AG08396 (cell line): ENCODE data around the gene CCSER1.

Experiments
- DNase-seq: peaks from one replicate; pipeline ENCODE4 v3.0.0; 2012; ENCODE audit warnings: low spot score, mixed read lengths

Gene CCSER1

GRCh38 chr4:90958256-90958895, 831.2 kb downstream of the CCSER1 start:
- DNase-seq, result peak; percentile 2

- no peak for DNase-seq
These were observed 833.2 kb downstream of the CCSER1 start for GRCh38 chr4:90960433-90960832.

GRCh38 chr4:90960840-90961239, 833.6 kb downstream of the CCSER1 start:
- no peak for DNase-seq

GRCh38 chr4:90970021-90970420, 842.8 kb downstream of the CCSER1 start:
- no peak for DNase-seq

DNA sequence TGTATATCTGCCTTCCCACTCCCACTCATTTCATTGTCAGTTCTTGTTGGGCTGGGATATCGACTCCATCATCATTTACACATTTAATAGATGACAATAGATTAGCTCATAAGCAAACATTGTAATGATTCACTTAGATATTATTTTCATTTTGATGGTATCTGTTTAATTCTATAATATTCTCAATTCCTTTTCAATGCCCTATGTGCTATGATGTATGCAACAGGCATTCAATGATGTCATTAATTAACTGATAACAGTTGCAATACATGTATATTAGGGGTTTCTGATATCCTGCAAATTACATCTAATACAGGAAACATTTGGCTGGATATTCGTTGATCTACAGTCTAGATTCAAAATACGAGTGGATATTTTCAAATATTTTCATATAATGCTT, 850.5 kb downstream of the CCSER1 start:
- no peak for DNase-seq

- no peak for DNase-seq
These were observed 852.4 kb downstream of the CCSER1 start for GRCh38 chr4:90979556-90979955.

DNA sequence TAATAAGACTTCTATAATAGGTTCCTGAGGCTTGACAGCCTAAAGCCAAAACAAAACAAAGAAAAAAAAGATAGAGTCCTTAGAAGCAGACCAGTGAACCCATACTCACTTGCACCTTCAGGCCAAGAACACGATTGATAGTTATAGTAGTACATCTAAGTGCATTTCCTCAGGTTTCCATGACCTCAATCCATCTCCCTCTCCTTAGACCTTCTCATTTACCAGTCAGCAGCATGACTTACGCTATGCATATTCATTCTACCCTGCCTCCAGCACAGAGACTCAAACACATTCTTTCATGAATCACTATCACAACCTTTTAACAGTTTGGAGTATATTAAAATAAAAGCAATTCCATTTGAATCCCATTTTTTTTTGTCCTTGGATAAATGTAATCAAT, 855.6 kb downstream of the CCSER1 start:
- no peak for DNase-seq

- no peak for DNase-seq
These were observed 863.1 kb downstream of the CCSER1 start for GRCh38 chr4:90990284-90990683.

- no peak for DNase-seq
These were observed 865.0 kb downstream of the CCSER1 start for GRCh38 chr4:90992213-90992612.

- no peak for DNase-seq
These were observed 867.8 kb downstream of the CCSER1 start for GRCh38 chr4:90994851-90995574.

DNA sequence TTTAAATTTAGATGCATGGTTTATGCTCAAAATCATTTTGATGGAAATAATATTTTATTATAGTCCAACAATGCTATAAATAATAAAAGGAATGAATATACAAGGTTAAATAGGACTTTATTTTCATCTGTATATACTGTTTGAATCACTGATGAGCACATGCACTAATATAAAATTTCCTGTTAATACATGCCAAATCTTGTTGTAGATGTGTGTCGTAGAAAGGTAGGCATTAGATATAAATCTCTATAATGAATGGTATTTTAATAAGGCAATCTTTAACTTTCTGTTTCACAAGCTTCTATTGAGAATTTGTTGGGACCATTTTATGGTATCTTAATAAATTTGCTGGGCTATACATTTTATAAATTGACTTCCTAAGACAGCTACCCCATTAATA, 868.8 kb downstream of the CCSER1 start:
- DNase-seq, result no peak

DNA sequence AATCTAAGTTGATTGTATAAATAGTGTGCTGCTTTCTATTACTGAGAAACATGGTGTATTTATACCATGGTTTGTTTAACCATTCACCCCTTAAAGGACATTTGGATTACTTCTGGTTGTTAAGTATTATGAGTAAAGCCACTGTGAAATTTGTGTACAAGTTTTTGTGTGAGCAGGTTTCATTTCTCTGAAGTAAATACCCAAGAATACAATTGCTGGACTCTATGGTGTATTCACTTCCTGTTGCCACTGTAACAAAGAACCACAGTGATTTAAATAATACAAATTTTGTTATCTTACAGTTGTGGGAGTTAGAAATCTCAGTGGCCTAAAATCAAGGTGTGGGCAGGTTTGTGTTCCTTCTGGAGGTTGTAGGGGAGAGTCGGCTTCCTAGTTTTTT, 869.6 kb downstream of the CCSER1 start:
- no peak for DNase-seq

DNA sequence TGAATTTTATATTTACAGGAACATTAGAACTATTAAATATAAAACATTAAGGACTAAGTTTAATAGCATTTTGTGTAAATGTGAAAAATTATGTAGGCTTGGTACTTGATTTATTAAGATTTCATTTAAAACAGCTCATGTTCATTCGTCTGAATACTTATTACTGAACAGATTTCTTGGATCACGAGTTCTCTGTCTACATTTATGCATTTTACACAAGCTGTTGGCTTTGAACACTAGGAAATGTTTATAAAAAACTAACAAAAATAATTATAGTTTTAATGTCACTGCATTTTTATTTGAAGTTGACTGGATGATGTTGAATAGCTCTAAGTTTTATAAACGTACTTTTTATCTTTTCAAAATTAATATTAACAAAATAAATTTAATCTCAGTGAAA, 888.7 kb downstream of the CCSER1 start:
- no peak for DNase-seq

DNA sequence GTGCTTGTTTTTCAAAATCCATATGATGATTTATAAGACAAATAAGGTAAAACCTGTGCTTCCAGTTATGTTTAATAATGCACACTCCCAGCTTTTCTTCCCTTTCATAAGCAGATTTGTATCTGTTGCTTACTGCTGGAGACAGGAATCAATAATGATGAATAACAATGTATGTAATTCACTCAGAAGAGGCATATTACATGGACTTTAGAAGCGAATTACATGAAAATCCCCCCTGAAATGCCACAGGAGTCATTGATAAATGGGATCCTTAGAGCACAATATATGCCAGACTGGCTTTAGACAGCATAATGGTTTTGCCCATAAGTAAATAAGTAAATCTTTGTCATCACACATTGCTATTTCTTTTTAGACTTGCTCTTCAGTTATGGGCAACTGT, 892.3 kb downstream of the CCSER1 start:
- no peak for DNase-seq

- no peak for DNase-seq
These were observed 898.3 kb downstream of the CCSER1 start for GRCh38 chr4:91025241-91026148.

DNA sequence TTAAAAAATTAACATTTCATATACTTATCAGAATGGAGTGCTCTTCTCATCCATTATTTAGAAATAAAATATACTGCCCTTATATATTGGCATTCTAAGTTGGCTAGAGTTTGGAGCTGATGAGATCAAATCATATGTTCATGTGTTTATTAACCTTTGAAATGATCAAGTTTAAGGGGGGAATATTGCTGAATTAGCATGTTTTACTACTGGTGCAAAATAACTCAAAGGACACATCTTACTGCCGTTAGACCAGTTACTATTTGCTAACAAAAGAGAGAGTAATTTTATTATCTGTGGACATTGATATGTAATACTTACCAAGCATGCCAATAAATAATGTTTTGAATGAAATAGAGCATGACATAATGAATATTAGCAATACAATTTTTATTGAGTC, 901.0 kb downstream of the CCSER1 start:
- no peak for DNase-seq

DNA sequence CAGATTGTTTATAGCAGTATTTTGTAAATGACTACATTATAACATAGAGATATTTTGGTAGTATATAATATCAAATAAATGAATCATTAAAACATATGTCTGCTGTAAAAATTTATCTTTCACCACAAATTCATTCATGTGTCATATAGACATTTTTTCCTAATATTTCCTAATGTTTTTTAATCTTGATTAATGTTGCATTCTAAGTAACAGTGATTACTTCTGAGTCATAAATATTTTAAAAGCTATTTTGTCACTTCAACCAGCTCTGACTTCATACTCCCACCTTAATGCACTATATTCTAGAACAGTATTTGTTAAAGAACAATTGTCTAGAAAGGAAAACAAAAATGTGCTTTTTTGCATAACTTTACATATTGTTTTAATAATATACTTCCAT, 904.6 kb downstream of the CCSER1 start:
- no peak for DNase-seq

DNA sequence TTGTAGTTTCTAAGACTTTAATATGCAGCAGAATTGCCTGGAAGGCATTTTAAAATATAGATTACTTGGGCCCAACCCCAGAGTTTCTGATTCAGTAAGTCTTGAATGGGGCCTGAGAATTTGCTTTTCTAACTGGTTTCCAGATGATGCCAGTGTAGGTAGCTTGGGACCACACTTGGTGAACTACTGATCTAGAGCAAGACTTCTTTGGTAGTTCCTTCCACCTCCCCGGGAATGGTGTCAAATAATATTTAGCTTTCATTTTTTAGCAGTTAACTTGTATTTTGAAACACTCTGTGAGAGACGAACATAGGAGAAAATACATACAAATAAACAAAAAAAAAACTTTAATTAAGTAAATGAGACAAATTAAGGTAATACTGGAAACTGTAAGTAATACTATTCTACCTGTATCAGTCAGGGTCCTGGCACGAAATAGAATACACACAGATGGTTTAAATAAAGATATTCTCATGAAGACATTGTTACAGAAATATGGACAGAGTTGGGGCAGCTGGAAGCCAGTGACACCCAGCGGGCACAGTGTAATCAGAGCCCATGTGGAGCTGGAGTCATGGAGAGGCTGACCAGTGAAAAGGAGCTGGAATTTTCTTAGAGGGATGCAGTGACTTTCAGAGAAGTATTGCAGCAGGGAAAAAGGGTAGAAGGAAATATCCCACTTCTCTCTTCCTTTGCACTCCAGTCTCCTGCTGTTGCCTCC, 905.7 kb downstream of the CCSER1 start:
- DNase-seq, result no peak

DNA sequence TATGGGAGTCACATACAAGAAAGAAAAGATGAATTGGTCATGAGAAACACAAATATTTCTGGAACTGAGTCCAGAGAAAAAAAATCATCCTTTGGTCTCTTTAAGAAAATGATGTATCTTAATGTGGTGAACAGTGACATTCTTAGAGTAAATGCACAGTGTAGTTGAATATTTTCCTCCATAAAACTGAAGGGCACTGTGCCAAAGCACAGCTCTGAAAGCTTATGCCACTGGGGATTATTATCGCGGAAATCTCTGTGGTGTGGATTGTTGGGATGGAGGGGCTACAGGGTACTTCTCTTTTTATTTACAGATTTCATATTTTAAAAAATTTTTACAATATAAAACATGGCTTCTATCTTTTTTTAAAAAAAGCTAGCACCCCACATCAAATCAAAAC, 908.1 kb downstream of the CCSER1 start:
- DNase-seq, result no peak

DNA sequence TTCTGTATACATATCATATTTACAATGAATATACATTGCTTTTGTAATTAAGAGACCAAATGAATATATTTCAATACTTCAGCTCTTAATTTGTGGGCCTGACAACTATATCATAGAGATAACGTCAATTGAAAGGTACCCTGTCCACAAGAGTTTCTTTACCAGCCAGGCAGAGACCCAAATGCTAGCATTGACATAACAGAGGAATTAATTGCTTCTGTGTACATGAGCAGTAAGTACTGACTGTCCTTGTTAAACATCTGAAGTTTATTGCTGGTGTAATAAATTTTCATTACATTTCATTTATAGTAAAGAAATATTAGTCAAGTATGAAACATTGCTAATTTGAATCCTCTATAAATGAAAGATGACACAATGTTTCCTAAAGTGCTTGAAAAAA, 910.8 kb downstream of the CCSER1 start:
- DNase-seq, result no peak

GRCh38 chr4:91057871-91058270, 930.7 kb downstream of the CCSER1 start:
- DNase-seq, result no peak

- DNase-seq, result no peak
These were observed 931.2 kb downstream of the CCSER1 start for GRCh38 chr4:91058345-91058744.
